HepG2 (cell line): ENCODE measurements around the gene ELL. TPM values are rescaled to one million over a fixed set of nuclear protein-coding genes. Genes with fewer than 3 reads are reported as not detected.
A peak's percentile ranks its signal among the peaks of the same experiment; 100 is the strongest.

Experiments used
- AGO1 ChIP-seq: fragments of 200-400 bp; formaldehyde crosslinking; IDR thresholded peaks from 2 replicates; pipeline ENCODE4 v1.6.1; 2017; ENCODE audit warnings: mild to moderate bottlenecking, low read depth, low read length, moderate library complexity; ENCODE audit not compliant: poor library complexity, severe bottlenecking
- CBFB ChIP-seq: sonication (generic); formaldehyde crosslinking; IDR thresholded peaks from 2 replicates; pipeline ENCODE4 v1.4.0; 2020; ENCODE audit warnings: missing genetic modification reagents
- CBX5 ChIP-seq: sonication (generic); formaldehyde crosslinking; IDR thresholded peaks from 2 replicates; pipeline ENCODE4 v1.4.0; 2020; ENCODE audit warnings: missing genetic modification reagents, borderline replicate concordance
- GPN1 ChIP-seq: sonication (generic); formaldehyde crosslinking; IDR thresholded peaks from 2 replicates; pipeline ENCODE4 v1.5.1; 2020; ENCODE audit warnings: missing genetic modification reagents, borderline replicate concordance
- HNRNPUL1 ChIP-seq: fragments of 200-400 bp; formaldehyde crosslinking; IDR thresholded peaks from 2 replicates; pipeline ENCODE4 v1.6.1; 2017; ENCODE audit warnings: low read depth, mild to moderate bottlenecking, low read length, moderate library complexity
- KMT2A ChIP-seq: sonication (generic); formaldehyde crosslinking; IDR thresholded peaks from 2 replicates; pipeline ENCODE4 v1.4.0; 2020; ENCODE audit warnings: missing genetic modification reagents
- MYC ChIP-seq: sonication (generic); formaldehyde crosslinking; IDR thresholded peaks from 2 replicates; pipeline ENCODE4 v1.9.0; 2021; ENCODE audit warnings: missing genetic modification reagents, borderline replicate concordance
- NCOA1 ChIP-seq: sonication (generic); formaldehyde crosslinking; IDR thresholded peaks from 2 replicates; pipeline ENCODE4 v1.9.0; 2021; ENCODE audit warnings: missing genetic modification reagents
- NPAS2 ChIP-seq: sonication (generic); formaldehyde crosslinking; IDR thresholded peaks from 2 replicates; pipeline ENCODE4 v1.8.0; 2022; ENCODE audit warnings: mild to moderate bottlenecking, missing genetic modification reagents, borderline replicate concordance
- NR3C1 ChIP-seq: sonication (generic); formaldehyde crosslinking; IDR thresholded peaks from 2 replicates; pipeline ENCODE4 v1.4.0; 2020; ENCODE audit warnings: missing genetic modification reagents
- POLR2AphosphoS2 ChIP-seq: IDR thresholded peaks from 2 replicates; pipeline ENCODE4 v1.6.1; 2011; ENCODE audit warnings: low read depth, low read length, improper control_type of control experiment
- RAD51 ChIP-seq: fragments of 450-650 bp; IDR thresholded peaks from 2 replicates; pipeline ENCODE4 v1.6.1; 2016; ENCODE audit warnings: borderline replicate concordance
- RFX5 ChIP-seq: IDR thresholded peaks from 2 replicates; pipeline ENCODE4 v1.6.1; 2011; ENCODE audit warnings: low read depth, low read length, improper control_type of control experiment
- SMARCC2 ChIP-seq: fragments of 450-650 bp; IDR thresholded peaks from 2 replicates; pipeline ENCODE4 v1.6.1; 2017; ENCODE audit warnings: antibody characterized with exemption, mild to moderate bottlenecking
- TBX2 ChIP-seq: sonication (generic); formaldehyde crosslinking; IDR thresholded peaks from 2 replicates; pipeline ENCODE4 v1.5.0; 2020; ENCODE audit warnings: missing genetic modification reagents, mild to moderate bottlenecking, borderline replicate concordance
- TMF1 ChIP-seq: sonication (generic); formaldehyde crosslinking; IDR thresholded peaks from 2 replicates; pipeline ENCODE4 v1.8.1; 2022; ENCODE audit warnings: low read depth, missing genetic modification reagents
- TRIM24 ChIP-seq: sonication (generic); formaldehyde crosslinking; IDR thresholded peaks from 2 replicates; pipeline ENCODE4 v1.8.0; 2022; ENCODE audit warnings: mild to moderate bottlenecking, missing genetic modification reagents
- ZNF101 ChIP-seq: sonication (generic); formaldehyde crosslinking; IDR thresholded peaks from 2 replicates; pipeline ENCODE4 v1.4.0; 2020; ENCODE audit warnings: mild to moderate bottlenecking, low read depth, missing genetic modification reagents, borderline replicate concordance
- ZNF24 ChIP-seq: fragments of 450-650 bp; IDR thresholded peaks from 2 replicates; pipeline ENCODE4 v1.6.1; 2017; ENCODE audit warnings: antibody characterized with exemption, mild to moderate bottlenecking
- ZNF296 ChIP-seq: sonication (generic); formaldehyde crosslinking; conservative IDR thresholded peaks from 2 replicates; pipeline ENCODE4 v1.5.0; 2020; ENCODE audit warnings: mild to moderate bottlenecking, missing genetic modification reagents
- ZNF326 ChIP-seq: sonication (generic); formaldehyde crosslinking; IDR thresholded peaks from 2 replicates; pipeline ENCODE4 v1.4.0; 2020; ENCODE audit warnings: missing genetic modification reagents, borderline replicate concordance
- ZNF333 ChIP-seq: sonication (generic); formaldehyde crosslinking; IDR thresholded peaks from 2 replicates; pipeline ENCODE4 v1.4.0; 2020; ENCODE audit warnings: mild to moderate bottlenecking, missing genetic modification reagents, borderline replicate concordance
- ZNF33B ChIP-seq: sonication (generic); formaldehyde crosslinking; IDR thresholded peaks from 2 replicates; pipeline ENCODE4 v1.5.1; 2020; ENCODE audit warnings: mild to moderate bottlenecking, missing genetic modification reagents
- ZNF34 ChIP-seq: sonication (generic); formaldehyde crosslinking; IDR thresholded peaks from 2 replicates; pipeline ENCODE4 v1.4.0; 2020; ENCODE audit warnings: mild to moderate bottlenecking, missing genetic modification reagents, borderline replicate concordance
- ZNF354B ChIP-seq: sonication (generic); formaldehyde crosslinking; IDR thresholded peaks from 2 replicates; pipeline ENCODE4 v1.8.0; 2022; ENCODE audit warnings: mild to moderate bottlenecking, missing genetic modification reagents
- ZNF773 ChIP-seq: sonication (generic); formaldehyde crosslinking; IDR thresholded peaks from 2 replicates; pipeline ENCODE4 v1.4.0; 2020; ENCODE audit warnings: missing genetic modification reagents, borderline replicate concordance
- ZNF780A ChIP-seq: sonication (generic); formaldehyde crosslinking; IDR thresholded peaks from 2 replicates; pipeline ENCODE4 v1.8.0; 2022; ENCODE audit warnings: mild to moderate bottlenecking, missing genetic modification reagents, moderate library complexity
- ZNF790 ChIP-seq: sonication (generic); formaldehyde crosslinking; IDR thresholded peaks from 2 replicates; pipeline ENCODE4 v1.8.0; 2022; ENCODE audit warnings: missing genetic modification reagents, mild to moderate bottlenecking, borderline replicate concordance
- ZNF841 ChIP-seq: sonication (generic); formaldehyde crosslinking; IDR thresholded peaks from 2 replicates; pipeline ENCODE4 v1.8.1; 2023; ENCODE audit warnings: missing genetic modification reagents, borderline replicate concordance
- ZNF891 ChIP-seq: sonication (generic); formaldehyde crosslinking; IDR thresholded peaks from 2 replicates; pipeline ENCODE4 v1.5.0; 2020; ENCODE audit warnings: mild to moderate bottlenecking, missing genetic modification reagents
- polyA plus RNA-seq, 8 experiments: library from polyadenylated mRNA; depleted of rRNA in 3 of 8; stranded (reverse) in 7 of 8; unstranded in 1 of 8; fragments of >200 nt; fragmentation: Illumina TruSeq in 4 of 8; extraction: Trizol in 4 of 8; gene quantifications; 2 replicates each; pipeline versions ENCODE4 v1.2.1 to v1.2.3, GENCODE V29; 2011 to 2016; ENCODE audit warnings: low read depth in 4 of 8, missing spikeins in 1 of 8, mixed read lengths in 1 of 8; ENCODE audit not compliant: insufficient read depth in 1 of 8
- total RNA-seq, 5 experiments: library from RNA; depleted of rRNA; stranded (reverse); fragments of >200 nt; fragmentation: Illumina TruSeq; extraction: Trizol; gene quantifications; 2 replicates each; pipeline ENCODE4 v1.2.3, GENCODE V29; 2016; ENCODE audit warnings: low read depth in 1 of 5
- TF ChIP-seq, protein P1 (sequence below): sonication (generic); formaldehyde crosslinking; IDR thresholded peaks from 2 replicates; pipeline ENCODE4 v1.4.0; 2020; ENCODE audit warnings: missing genetic modification reagents
- TF ChIP-seq, protein P2 (sequence below): IDR thresholded peaks from 2 replicates; pipeline ENCODE4 v1.6.1; 2018; ENCODE audit warnings: missing genetic modification reagents, mild to moderate bottlenecking, missing compliant biosample characterization

Gene ELL
- total and polyA plus RNA-seq, 2 of the 13 experiments (the other 11 are each of a cell fraction or from before 2014, with no cell fraction given): 3.7 to 5.4 TPM

DNA sequence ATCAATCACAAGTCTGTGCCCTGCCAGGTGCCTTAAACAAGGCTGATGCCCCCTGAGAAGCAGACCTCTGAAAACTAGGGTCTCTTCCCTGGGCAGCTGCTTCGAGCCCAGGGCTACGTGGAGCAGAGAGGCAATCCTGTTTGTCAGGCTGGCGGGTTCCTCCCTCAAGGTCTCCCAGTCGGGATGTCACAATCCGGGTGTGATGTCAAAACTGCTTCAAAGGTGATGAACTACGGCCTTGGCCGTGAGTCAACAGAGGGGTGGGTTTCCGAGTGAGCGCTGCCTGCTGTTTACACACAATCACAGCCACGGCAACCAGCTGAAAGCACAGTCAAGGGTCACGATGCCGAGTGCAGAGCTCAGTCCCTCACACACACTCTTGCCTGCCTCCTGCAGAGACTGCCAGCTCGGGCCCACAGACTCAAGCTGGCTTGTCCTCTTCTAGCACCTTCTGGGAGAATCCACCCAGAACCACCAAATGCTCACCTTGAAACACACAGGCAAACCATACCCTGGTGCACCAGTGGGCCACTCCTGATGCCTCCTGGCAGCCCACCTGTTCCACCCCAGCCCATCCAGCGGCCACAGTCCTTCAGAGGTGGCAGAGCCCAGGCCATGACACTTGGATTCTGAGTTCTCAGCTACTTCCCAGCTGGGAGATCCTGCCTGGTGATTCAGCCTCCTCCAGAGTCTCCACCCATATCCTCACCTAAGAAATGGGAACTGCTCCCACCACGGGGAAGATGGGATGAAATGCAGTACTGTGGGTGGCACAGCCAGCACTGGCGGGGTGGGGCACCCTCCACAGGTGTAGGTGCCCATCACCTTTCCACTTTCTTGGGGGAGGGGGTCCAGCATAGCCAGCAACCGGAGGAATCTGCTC is 6.8 kb downstream of the ELL start (continued):
- TF ChIP-seq TRIM24 (CRISPR knock-in tag) (peak; percentile 80; the same call in 1 of the 2 replicates), KMT2A (CRISPR knock-in tag) (peak; percentile 93), TMF1 (CRISPR knock-in tag) (no peak), RFX5 (no peak; the same call in 1 of the 2 replicates), ZNF891 (peak; percentile 83; the same call in 1 of the 2 replicates), ZNF33B (peak; percentile 25; the same call in 1 of the 2 replicates), ZNF34 (CRISPR knock-in tag) (peak; percentile 92; the same call in 1 of the 2 replicates), ZNF101 (CRISPR knock-in tag) (no peak), ZNF296 (peak; percentile 64), ZNF773 (CRISPR knock-in tag) (no peak), NCOA1 (CRISPR knock-in tag) (peak; percentile 98), ZNF790 (CRISPR knock-in tag) (no peak), ZNF24 (no peak), CBX5 (CRISPR knock-in tag) (peak; percentile 99; the same call in 1 of the 2 replicates), SMARCC2 (no peak), TBX2 (peak; percentile 99), ZNF333 (CRISPR knock-in tag) (peak; percentile 87), ZNF326 (CRISPR knock-in tag) (no peak), HNRNPUL1 (no peak), POLR2AphosphoS2 (no peak), ZNF841 (CRISPR knock-in tag) (no peak), NR3C1 (CRISPR knock-in tag) (no peak), ZNF780A (0 out of 2 replicates have a peak, but pooled peaks have one; percentile 34), MYC (CRISPR knock-in tag) (peak; percentile 91; the same call in 1 of the 2 replicates), CBFB (peak; percentile 96), AGO1 (no peak), RAD51 (no peak), ZNF354B (CRISPR knock-in tag) (no peak), NPAS2 (no peak), GPN1 (CRISPR knock-in tag) (no peak)
- TF ChIP-seq, protein P1, sequence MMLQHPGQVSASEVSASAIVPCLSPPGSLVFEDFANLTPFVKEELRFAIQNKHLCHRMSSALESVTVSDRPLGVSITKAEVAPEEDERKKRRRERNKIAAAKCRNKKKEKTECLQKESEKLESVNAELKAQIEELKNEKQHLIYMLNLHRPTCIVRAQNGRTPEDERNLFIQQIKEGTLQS: peak; percentile 94
- TF ChIP-seq, protein P2, sequence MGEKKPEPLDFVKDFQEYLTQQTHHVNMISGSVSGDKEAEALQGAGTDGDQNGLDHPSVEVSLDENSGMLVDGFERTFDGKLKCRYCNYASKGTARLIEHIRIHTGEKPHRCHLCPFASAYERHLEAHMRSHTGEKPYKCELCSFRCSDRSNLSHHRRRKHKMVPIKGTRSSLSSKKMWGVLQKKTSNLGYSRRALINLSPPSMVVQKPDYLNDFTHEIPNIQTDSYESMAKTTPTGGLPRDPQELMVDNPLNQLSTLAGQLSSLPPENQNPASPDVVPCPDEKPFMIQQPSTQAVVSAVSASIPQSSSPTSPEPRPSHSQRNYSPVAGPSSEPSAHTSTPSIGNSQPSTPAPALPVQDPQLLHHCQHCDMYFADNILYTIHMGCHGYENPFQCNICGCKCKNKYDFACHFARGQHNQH (CRISPR knock-in tag): peak; percentile 98
